HG02885 (cell line): ENCODE data around the gene MYCL.

ENCODE experiments used
- ATAC-seq: cut with Tn5 transposase; IDR thresholded peaks from one replicate; pipeline ENCODE4 v1.9.1; 2021; ENCODE audit warnings: mild to moderate bottlenecking; ENCODE audit not compliant: unreplicated experiment, poor library complexity

MYCL gene

GRCh38 chr1:39858315-39858714, 43.4 kb downstream of the MYCL start:
- ATAC-seq, result no peak

GRCh38 chr1:39857126-39857878, 44.4 kb downstream of the MYCL start:
- ATAC-seq, result no peak

GRCh38 chr1:39854738-39855137, 47.0 kb downstream of the MYCL start:
- ATAC-seq, result no peak

GRCh38 chr1:39854314-39854713, 47.4 kb downstream of the MYCL start:
- ATAC-seq, result no peak

GRCh38 chr1:39852876-39853275, 48.8 kb downstream of the MYCL start:
- ATAC-seq, result no peak

- no peak for ATAC-seq
Measured at GRCh38 chr1:39852214-39852791, 49.4 kb downstream of the MYCL start.

GRCh38 chr1:39850606-39851216, 51.0 kb downstream of the MYCL start:
- ATAC-seq, result no peak

GRCh38 chr1:39849203-39849602, 52.5 kb downstream of the MYCL start:
- no peak for ATAC-seq

GRCh38 chr1:39847940-39848339, 53.8 kb downstream of the MYCL start:
- no peak for ATAC-seq

GRCh38 chr1:39846796-39847195, 54.9 kb downstream of the MYCL start:
- ATAC-seq, result no peak

- no peak for ATAC-seq
Measured at GRCh38 chr1:39845569-39846566, 55.8 kb downstream of the MYCL start.
